Osteocyte (in vitro differentiated cells): Measurements from ENCODE around the gene RCOR3. TPM values are rescaled to one million over a fixed set of nuclear protein-coding genes. Genes with fewer than 3 reads are reported as not detected.

Experiments used
- DNase-seq: peaks from one replicate; pipeline ENCODE4 v3.0.0; 2021; ENCODE audit warnings: mixed read lengths; ENCODE audit not compliant: unreplicated experiment; ENCODE audit errors: extremely low spot score
- H3K27ac Mint-ChIP-seq: one replicate; pipeline ENCODE4 v1.8.0; 2021; ENCODE audit warnings: mild to moderate bottlenecking, mixed read lengths; ENCODE audit not compliant: unreplicated experiment
- H3K27me3 Mint-ChIP-seq: one replicate; pipeline ENCODE4 v1.8.0; 2021; ENCODE audit warnings: mixed read lengths; ENCODE audit not compliant: unreplicated experiment
- H3K36me3 Mint-ChIP-seq: one replicate; pipeline ENCODE4 v1.8.0; 2021; ENCODE audit warnings: mixed read lengths; ENCODE audit not compliant: unreplicated experiment
- H3K4me1 Mint-ChIP-seq: one replicate; pipeline ENCODE4 v1.8.0; 2021; ENCODE audit warnings: mixed read lengths; ENCODE audit not compliant: unreplicated experiment
- H3K4me3 Mint-ChIP-seq: one replicate; pipeline ENCODE4 v1.8.0; 2021; ENCODE audit warnings: mild to moderate bottlenecking, moderate library complexity, mixed read lengths; ENCODE audit not compliant: unreplicated experiment
- H3K9me3 Mint-ChIP-seq: one replicate; pipeline ENCODE4 v1.8.0; 2021; ENCODE audit warnings: mixed read lengths; ENCODE audit not compliant: unreplicated experiment
- CTCF ChIP-seq: fragments of 200-600 bp; sonication (generic); IDR thresholded peaks from 2 replicates; pipeline ENCODE4 v1.5.0; 2021; ENCODE audit warnings: antibody characterized with exemption, mild to moderate bottlenecking, moderate library complexity
- total RNA-seq: library from RNA; stranded (reverse); gene quantifications from 2 replicates; pipeline ENCODE4 v1.2.1, GENCODE V29; 2021

RCOR3 gene
- total RNA-seq, 1 donor from 2014 or later = 51.0 TPM

GRCh38 chr1:211292411-211292810 is 33.2 kb downstream of the RCOR3 start:
- Mint-ChIP-seq H3K4me1 (peaks cover 20% of the 10 kb centered on the region), H3K4me3 (no peak overlapping the region), H3K36me3 (peaks cover 48% of the 10 kb centered on the region), H3K9me3 (no peaks in the 10 kb centered on the region), H3K27me3 (no peaks in the 10 kb centered on the region), H3K27ac (no peak overlapping the region)
- TF ChIP-seq CTCF = no peak
- no peak for DNase-seq

- no peaks in the 10 kb centered on the region for H3K27me3 Mint-ChIP-seq
- no peak overlapping the region for H3K27ac Mint-ChIP-seq
- H3K4me3 Mint-ChIP-seq = no peak overlapping the region
- H3K9me3 Mint-ChIP-seq = no peaks in the 10 kb centered on the region
- peaks cover 57% of the 10 kb centered on the region for H3K36me3 Mint-ChIP-seq
- peaks cover 16% of the 10 kb centered on the region for H3K4me1 Mint-ChIP-seq
- DNase-seq = no peak
- no peak for TF ChIP-seq CTCF
These were observed 37.2 kb downstream of the RCOR3 start for GRCh38 chr1:211296396-211296795.

- no peak for TF ChIP-seq CTCF
- H3K4me1 Mint-ChIP-seq = peaks cover 4% of the 10 kb centered on the region
- H3K27ac Mint-ChIP-seq = no peak overlapping the region
- H3K4me3 Mint-ChIP-seq = no peak overlapping the region
- H3K36me3 Mint-ChIP-seq = peaks cover 54% of the 10 kb centered on the region
- no peak for DNase-seq
- no peaks in the 10 kb centered on the region for H3K27me3 Mint-ChIP-seq
- H3K9me3 Mint-ChIP-seq = no peaks in the 10 kb centered on the region
These were observed 45.9 kb downstream of the RCOR3 start for GRCh38 chr1:211305044-211305443.

- no peaks in the 10 kb centered on the region for H3K27me3 Mint-ChIP-seq
- DNase-seq = no peak
- peaks cover 44% of the 10 kb centered on the region for H3K36me3 Mint-ChIP-seq
- peaks cover 4% of the 10 kb centered on the region for H3K4me1 Mint-ChIP-seq
- no peak overlapping the region for H3K4me3 Mint-ChIP-seq
- no peak overlapping the region for H3K27ac Mint-ChIP-seq
- no peaks in the 10 kb centered on the region for H3K9me3 Mint-ChIP-seq
- no peak for TF ChIP-seq CTCF
These were observed 50.5 kb downstream of the RCOR3 start for GRCh38 chr1:211309617-211310016.

- no peak for DNase-seq
- Mint-ChIP-seq H3K9me3 (no peaks in the 10 kb centered on the region), H3K27me3 (no peaks in the 10 kb centered on the region), H3K36me3 (peaks cover 48% of the 10 kb centered on the region), H3K27ac (no peak overlapping the region), H3K4me3 (no peak overlapping the region), H3K4me1 (no peaks in the 10 kb centered on the region)
- no peak for TF ChIP-seq CTCF
These were observed 54.2 kb downstream of the RCOR3 start for GRCh38 chr1:211313392-211313791.
